ENCODE measurements around the gene PTTG1IP2. TPM values are rescaled to one million over a fixed set of nuclear protein-coding genes. Genes with fewer than 3 reads are reported as not detected.

PTTG1IP2 gene
- total RNA-seq: not detected in 2 replicates

DNA sequence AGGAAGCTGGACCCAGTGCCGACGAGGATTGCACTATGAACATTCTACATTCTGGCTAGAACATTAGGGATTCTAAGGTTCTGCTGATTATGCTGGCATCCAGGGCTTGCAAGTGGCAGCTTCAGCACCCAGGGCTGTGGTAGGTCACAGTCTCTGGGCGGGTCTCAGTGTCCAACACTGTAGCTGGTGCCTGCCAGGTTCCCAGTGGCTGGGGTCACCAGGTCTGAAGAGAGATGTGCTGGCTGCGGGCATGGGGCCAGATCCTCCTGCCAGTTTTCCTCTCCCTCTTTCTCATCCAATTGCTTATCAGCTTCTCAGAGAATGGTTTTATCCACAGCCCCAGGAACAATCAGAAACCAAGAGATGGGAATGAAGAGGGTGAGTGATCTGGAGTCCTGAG lies at the start of gene PTTG1IP2:
TSS of gene PTTG1IP2 (plus strand) at position 86 of the 400 bp plus-strand sequence. CDS start at position 234, 148 bp downstream.

Other genes starting within 250 kb of the PTTG1IP2 start
- 2.0 and 3.5 TPM in 2 replicates for gene CFAP69, start 224.5 kb upstream of the PTTG1IP2 start, total RNA-seq
- gene FAM237B, start 148.3 kb upstream of the PTTG1IP2 start, total RNA-seq: not detected in 2 replicates
- gene GTPBP10, start 122.9 kb upstream of the PTTG1IP2 start, total RNA-seq: 24.6 and 24.9 TPM in 2 replicates
- 9.2 and 10.2 TPM in 2 replicates for gene CLDN12, start 66.2 kb upstream of the PTTG1IP2 start, total RNA-seq
- gene CDK14, start 126.7 kb downstream of the PTTG1IP2 start, total RNA-seq: 26.6 and 31.5 TPM in 2 replicates

Data from thoracic aorta endothelial cell (primary cell).